ENCODE results near the gene HIPK4. TPM values are rescaled to one million over a fixed set of nuclear protein-coding genes. Genes with fewer than 3 reads are reported as not detected.

HIPK4 gene
- total RNA-seq, 1 experiment from 2014 or later, result 0.31 TPM

- peaks cover 7% of the 10 kb centered on the region for H3K36me3 Mint-ChIP-seq
- H3K27ac Mint-ChIP-seq, result peak overlapping the region; percentile 92
- H3K27me3 Mint-ChIP-seq (ENCODE audit: low read depth), result peaks cover 5% of the 10 kb centered on the region; the same call in 1 of the 2 replicates
- ATAC-seq (peak; percentile 69), DNase-seq (ENCODE audit: low spot score) (peak; percentile 64)
- CTCF ChIA-PET, result interaction anchor here (1.0 to 4.1 kb wide), 11 partner anchors 10 to 232 kb away, joined by 3 to 28 read pairs (median 5); partner anchors contain the start of genes BLVRB, C19orf47, PLD3 and TTC9B
- H3K9me3 Mint-ChIP-seq, result no peaks in the 10 kb centered on the region
- H3K4me3 Mint-ChIP-seq, result peak overlapping the region; percentile 65
- POLR2A ChIA-PET, result interaction anchor here (0.9 to 1.4 kb wide), 4 partner anchors 14 to 54 kb away, joined by 3 to 6 read pairs (median 3); partner anchors contain the start of gene C19orf47
- H3K4me1 Mint-ChIP-seq, result peaks cover 12% of the 10 kb centered on the region
- no peak for TF ChIP-seq ZNF138 (CRISPR knock-in tag; conservative IDR thresholded peaks at IDR 0.05)
- TF ChIP-seq ZNF416 (CRISPR knock-in tag; IDR thresholded peaks at IDR 0.05), result no peak
- no peak for TF ChIP-seq ZNF423 (CRISPR knock-in tag; IDR thresholded peaks at IDR 0.05)
- no peak for TF ChIP-seq RORB (CRISPR knock-in tag; IDR thresholded peaks at IDR 0.05)
- no peak for TF ChIP-seq ZNF512 (CRISPR knock-in tag; IDR thresholded peaks at IDR 0.05; ENCODE audit: borderline replicate concordance)
- no peak for TF ChIP-seq TP53 (CRISPR knock-in tag; IDR thresholded peaks at IDR 0.05)
- 0 out of 2 replicates have a peak, but pooled peaks have one; percentile 45 for TF ChIP-seq SP1 (CRISPR knock-in tag; conservative IDR thresholded peaks at IDR 0.05)
- TF ChIP-seq ZNF671 (CRISPR knock-in tag; IDR thresholded peaks at IDR 0.05), result no peak
- TF ChIP-seq PREB (CRISPR knock-in tag; IDR thresholded peaks at IDR 0.05; ENCODE audit: borderline replicate concordance), result no peak
- no peak for TF ChIP-seq CBFB (CRISPR knock-in tag; IDR thresholded peaks at IDR 0.05; ENCODE audit: low read depth)
- TF ChIP-seq, protein P1, sequence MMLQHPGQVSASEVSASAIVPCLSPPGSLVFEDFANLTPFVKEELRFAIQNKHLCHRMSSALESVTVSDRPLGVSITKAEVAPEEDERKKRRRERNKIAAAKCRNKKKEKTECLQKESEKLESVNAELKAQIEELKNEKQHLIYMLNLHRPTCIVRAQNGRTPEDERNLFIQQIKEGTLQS (CRISPR knock-in tag; conservative IDR thresholded peaks at IDR 0.05), result no peak
- no peak for TF ChIP-seq OVOL2 (CRISPR knock-in tag; IDR thresholded peaks at IDR 0.05; ENCODE audit: borderline replicate concordance)
- TF ChIP-seq NR3C1 (CRISPR knock-in tag; conservative IDR thresholded peaks at IDR 0.05; ENCODE audit: low read depth), result no peak
- no peak for TF ChIP-seq JAZF1 (CRISPR knock-in tag; IDR thresholded peaks at IDR 0.05)
- no peak for TF ChIP-seq NR1H2 (CRISPR knock-in tag; IDR thresholded peaks at IDR 0.05)
- peak; percentile 98 for TF ChIP-seq NFE2L1 (CRISPR knock-in tag; IDR thresholded peaks at IDR 0.05)
- TF ChIP-seq GABPB1 (CRISPR knock-in tag; IDR thresholded peaks at IDR 0.05), result no peak
- no peak for TF ChIP-seq PRRX2 (CRISPR knock-in tag; IDR thresholded peaks at IDR 0.05)
- no peak for TF ChIP-seq MLX (CRISPR knock-in tag; IDR thresholded peaks at IDR 0.05)
- no peak for TF ChIP-seq TEAD4 (CRISPR knock-in tag; IDR thresholded peaks at IDR 0.05)
- no peak for TF ChIP-seq GRHL2 (CRISPR knock-in tag; IDR thresholded peaks at IDR 0.05; ENCODE audit: insufficient replicate concordance, severe bottlenecking)
- TF ChIP-seq, protein P2, sequence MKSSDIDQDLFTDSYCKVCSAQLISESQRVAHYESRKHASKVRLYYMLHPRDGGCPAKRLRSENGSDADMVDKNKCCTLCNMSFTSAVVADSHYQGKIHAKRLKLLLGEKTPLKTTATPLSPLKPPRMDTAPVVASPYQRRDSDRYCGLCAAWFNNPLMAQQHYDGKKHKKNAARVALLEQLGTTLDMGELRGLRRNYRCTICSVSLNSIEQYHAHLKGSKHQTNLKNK (CRISPR knock-in tag; IDR thresholded peaks at IDR 0.05), result no peak
- TF ChIP-seq SOX15 (CRISPR knock-in tag; IDR thresholded peaks at IDR 0.05), result no peak
- TF ChIP-seq FOXJ3 (CRISPR knock-in tag; IDR thresholded peaks at IDR 0.05; ENCODE audit: borderline replicate concordance), result no peak
- TF ChIP-seq USF1 (CRISPR knock-in tag; IDR thresholded peaks at IDR 0.05), result no peak
- TF ChIP-seq, protein P3, sequence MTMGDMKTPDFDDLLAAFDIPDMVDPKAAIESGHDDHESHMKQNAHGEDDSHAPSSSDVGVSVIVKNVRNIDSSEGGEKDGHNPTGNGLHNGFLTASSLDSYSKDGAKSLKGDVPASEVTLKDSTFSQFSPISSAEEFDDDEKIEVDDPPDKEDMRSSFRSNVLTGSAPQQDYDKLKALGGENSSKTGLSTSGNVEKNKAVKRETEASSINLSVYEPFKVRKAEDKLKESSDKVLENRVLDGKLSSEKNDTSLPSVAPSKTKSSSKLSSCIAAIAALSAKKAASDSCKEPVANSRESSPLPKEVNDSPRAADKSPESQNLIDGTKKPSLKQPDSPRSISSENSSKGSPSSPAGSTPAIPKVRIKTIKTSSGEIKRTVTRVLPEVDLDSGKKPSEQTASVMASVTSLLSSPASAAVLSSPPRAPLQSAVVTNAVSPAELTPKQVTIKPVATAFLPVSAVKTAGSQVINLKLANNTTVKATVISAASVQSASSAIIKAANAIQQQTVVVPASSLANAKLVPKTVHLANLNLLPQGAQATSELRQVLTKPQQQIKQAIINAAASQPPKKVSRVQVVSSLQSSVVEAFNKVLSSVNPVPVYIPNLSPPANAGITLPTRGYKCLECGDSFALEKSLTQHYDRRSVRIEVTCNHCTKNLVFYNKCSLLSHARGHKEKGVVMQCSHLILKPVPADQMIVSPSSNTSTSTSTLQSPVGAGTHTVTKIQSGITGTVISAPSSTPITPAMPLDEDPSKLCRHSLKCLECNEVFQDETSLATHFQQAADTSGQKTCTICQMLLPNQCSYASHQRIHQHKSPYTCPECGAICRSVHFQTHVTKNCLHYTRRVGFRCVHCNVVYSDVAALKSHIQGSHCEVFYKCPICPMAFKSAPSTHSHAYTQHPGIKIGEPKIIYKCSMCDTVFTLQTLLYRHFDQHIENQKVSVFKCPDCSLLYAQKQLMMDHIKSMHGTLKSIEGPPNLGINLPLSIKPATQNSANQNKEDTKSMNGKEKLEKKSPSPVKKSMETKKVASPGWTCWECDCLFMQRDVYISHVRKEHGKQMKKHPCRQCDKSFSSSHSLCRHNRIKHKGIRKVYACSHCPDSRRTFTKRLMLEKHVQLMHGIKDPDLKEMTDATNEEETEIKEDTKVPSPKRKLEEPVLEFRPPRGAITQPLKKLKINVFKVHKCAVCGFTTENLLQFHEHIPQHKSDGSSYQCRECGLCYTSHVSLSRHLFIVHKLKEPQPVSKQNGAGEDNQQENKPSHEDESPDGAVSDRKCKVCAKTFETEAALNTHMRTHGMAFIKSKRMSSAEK (CRISPR knock-in tag; IDR thresholded peaks at IDR 0.05; ENCODE audit: borderline replicate concordance), result no peak
- 0 out of 2 replicates have a peak, but pooled peaks have one; percentile 19 for TF ChIP-seq TEAD1 (CRISPR knock-in tag; IDR thresholded peaks at IDR 0.05)
- no peak for TF ChIP-seq E2F5 (CRISPR knock-in tag; IDR thresholded peaks at IDR 0.05)
Measured at GRCh38 chr19:40366697-40367561, 23.1 kb downstream of the HIPK4 start.

Measured in WTC11 (cell line).